ENCODE measurements around the gene MAP7D1.
"Not testable (repeated sequence)": the region's sequence is repeated elsewhere in the genome, so short reads cannot be mapped to it uniquely, and the experiment has no call there.

The MAP7D1 gene

DNA sequence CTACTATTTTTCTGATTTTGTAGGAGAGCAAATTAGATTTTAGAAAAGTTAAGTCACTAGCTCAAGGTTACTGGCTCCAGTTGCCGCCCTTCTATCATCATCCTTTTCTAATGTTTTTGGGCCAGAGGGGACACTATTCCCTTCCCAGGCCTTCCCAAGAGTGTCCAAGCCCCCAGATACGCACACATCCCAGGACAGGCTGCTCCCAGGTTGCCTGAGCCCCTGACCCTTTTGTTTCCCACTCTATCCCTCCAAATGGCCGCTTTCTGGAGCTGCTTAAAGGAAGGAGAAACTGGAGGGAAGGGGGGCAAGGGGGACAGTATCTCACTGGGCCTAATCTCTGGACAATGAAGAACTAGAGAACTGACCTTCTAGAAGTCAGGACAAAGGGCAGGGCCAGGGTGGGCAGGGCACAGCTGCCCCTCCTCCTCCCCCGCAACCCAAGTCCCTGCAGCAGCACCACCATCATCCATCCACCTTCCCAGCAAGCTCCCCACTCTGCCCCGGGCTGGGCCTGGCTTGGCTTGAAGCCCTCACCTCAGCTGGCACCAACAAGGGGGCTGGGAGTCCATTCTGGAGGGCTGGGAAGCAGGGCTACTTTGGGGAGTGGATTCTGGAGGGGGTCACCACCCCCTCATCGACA is 1.1 kb upstream of the MAP7D1 start:
- no peak for DNase-seq

DNA sequence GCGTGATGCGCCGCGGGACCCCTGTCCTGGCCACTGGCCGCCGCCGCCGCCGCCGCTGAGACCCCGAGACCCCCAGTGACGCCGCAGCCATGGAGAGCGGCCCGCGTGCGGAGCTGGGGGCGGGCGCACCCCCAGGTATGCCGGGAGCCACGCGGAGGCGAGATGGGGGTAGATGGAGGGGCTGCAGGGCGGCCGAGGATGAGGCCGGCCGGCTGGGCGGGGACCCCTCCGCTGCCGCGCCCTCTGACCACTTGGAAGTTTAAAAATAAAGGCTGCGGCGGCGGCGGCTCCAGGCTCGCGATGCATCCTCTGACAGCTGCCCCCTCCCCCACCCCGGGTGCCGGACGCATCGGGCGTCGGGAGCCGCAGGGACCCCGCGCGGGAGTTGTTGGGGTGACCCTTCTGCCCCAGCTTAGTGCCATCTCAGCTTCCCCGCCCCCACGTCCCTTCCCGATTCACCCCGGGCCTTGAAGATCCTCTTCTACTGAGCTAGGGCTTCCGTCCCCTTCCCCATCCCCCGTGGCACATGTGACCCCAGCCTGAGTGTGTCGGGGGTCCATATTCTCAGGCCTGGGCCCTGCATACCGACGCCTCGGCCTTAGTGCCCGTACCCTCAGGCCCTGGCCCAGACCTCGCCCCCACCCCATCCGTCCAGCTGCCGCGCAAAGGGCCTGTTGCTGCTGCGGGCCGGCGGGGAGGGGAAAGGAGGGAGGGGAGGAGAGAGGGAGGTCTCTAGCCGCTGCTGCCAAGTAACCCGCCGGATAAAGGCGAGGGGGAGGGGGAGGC is 562 bp downstream of the MAP7D1 start:
- DNase-seq, result peak; percentile 22

DNA sequence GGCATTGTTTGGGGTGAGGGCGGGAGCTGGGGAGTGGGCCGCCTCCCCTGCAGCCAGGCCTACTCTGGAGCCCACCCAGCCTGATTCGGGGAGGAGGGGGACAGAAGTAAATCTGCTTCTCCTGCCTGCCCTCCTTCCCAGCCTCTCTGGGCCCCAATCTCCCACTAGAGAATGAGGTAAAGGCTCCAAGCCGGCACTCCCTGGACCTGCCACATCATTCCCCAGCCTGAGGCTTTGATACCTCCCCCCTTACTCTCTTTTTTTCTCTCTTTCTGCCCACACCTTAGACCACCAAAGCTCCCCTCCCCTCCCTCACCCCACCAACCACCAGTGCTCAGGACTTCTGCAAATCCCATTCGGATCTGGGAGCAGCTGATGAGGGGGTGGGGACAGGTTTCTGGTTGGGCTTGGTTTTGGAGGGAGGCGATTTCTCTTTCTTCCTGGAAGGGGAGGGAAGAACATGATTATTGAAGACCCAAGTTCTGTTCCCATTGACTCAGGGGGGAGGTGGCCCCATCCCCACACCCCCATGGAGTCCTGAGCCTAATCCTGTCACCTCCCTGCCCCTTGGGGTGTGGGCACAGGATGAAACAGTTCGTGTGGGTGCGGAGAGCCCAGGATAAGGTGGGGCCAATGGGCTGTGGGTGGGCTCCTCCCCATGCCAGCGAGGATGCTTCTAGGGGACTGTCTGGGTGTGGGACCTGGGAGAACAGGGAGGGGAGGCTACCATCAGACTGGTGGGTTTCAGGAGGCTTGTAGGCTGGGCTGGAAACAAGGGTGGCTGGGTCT is 1.3 kb downstream of the MAP7D1 start:
- no peak for DNase-seq

DNA sequence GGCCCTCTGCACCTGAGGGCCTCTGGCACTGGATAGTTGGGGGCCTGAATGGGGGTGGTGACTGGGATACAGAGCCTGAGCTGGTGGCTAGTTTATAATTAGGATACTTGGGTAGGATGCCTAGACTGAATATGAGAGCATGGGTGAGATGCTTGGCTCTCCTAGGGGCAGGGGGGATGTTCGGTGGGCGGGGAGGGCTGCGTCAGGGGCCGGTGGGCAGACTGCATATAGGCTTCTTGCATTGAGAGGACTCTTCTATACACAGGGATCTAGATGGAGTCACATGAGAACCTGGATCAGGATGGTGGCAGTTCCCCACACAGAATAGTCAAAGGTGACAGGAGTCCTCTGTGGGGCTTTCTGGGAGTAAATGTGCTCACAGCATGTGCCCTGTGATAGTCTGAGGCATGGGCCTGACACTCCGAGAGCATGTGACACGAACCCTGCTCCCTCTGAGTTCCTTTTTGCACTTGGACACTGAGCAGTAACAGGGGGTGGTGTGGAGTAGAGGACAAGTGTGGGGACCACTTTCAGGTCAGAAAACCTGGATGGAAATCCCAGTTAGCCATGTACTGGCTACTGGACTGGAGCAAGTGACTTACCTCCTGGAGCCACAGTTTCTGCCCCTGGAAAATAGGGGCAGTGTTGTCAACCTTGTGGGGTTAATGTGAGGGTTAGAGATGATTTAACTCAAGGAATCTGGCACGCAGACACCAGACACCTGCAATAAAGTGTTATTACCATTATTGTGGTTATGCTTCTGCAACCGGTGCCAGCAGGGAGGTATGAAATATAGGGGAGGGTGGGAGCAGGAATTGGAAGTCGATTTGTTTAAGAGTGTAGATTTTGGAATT is 2.2 kb downstream of the MAP7D1 start:
- peak; percentile 32 for DNase-seq

DNA sequence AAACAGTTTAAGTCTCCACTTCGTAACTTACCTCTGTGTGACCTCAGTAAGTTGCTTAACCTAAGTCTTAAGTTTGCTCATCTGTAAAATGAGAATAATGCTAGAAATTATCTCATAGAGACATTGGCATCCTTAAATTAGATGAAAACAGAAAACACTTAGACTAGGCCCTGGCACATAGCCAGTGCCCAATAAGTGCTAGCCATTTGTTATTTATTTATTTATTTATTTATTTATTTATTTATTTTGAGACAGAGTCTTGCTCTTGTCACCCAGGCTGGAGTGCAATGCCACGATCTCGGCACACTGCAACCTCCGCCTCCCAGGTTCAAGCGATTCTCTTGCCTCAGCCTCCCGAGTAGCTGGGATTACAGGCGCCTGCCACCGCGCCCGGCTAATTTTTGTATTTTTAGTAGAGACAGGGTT is 2.9 kb downstream of the MAP7D1 start:
- DNase-seq, result not testable (repeated sequence)

DNA sequence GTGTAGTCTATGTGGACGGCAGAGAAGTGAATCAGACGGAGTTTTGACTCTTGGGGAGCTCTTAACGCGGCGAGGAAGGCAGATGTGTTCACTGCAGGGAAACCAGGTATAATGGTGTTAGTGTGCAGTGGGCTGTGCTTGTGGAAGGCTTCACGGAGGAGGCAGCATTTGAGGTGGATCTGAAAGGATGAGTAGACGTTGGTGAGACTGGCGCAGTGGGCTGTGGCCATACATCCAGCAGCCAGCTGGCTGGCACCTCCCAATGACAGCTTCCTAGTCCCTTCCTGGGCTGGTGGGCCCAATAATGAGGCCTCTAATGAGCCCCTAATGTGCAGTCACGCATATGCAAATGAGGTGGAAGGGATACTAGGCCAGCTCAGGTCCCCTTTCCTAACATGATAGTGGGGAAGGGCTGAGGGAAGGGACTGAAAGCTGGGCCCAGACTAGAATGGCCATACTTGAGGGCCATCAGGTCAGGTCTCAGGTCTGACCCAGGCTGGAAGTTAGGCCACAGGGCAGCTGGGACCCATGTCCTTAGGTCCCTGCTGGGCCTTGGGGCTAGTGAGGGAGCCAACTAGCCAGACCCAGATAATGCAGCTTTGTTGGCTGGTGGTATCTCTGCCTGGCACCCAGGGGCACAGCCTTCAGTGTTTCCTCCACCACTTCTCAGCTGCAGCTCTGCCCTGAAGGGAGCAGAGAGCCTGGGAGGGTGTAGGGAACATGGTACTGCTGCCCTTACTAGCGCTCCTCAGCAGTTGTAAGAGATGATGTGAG is 3.8 kb downstream of the MAP7D1 start:
- DNase-seq, result no peak

DNA sequence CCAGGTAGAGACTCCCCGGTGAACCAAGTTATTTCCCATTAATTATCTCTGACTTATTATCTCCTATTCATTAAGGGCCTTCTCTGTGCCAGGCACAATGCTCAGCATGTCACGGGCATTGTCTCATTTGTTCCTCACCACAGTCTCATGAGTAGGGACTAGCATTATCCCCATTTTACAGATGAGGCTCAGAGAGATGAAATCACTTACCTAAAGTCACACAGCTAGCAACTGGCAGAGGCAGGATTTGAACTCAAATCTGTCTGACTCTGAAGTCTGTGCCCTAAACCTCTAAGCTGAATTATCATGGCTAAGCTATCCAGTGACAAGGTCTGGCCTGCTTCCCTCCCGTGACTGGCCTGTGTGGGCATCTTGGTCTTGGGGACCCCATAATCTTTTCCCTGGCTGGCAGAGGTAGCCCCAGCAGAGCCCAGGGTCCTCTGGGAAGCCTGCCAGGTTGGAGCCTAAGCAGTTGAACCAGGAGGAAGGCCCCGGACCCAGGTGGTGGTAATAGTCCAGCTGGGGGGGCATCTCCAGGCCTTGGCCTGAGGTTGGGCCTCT is 4.5 kb downstream of the MAP7D1 start:
- no peak for DNase-seq

DNA sequence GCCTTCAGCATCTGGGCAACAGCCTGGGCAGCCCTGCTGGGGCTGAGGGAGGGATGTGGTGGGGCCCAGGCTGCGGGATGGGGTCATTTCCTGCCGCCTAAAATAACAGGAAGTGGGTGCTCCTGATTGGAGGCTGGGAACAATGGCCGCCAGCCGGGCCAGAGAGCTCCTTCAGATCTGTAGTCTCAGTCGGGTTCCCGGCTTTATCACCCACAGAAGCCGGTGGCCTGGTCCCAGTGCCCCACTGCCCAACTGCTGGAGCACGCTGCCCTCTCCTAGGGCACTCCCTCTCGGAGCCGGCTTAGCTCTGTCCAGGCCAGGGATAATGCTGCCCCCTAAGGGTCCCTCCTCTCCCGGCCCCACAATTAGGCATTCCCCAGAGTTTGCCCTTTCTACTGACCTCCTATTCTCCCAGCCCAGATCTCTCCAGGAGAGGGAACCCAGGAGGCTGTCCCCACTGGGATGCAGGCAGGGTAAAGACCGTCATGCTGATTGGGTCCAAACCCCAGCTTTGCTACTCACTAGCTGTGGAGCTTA is 5.1 kb downstream of the MAP7D1 start:
- DNase-seq, result peak; percentile 74

DNA sequence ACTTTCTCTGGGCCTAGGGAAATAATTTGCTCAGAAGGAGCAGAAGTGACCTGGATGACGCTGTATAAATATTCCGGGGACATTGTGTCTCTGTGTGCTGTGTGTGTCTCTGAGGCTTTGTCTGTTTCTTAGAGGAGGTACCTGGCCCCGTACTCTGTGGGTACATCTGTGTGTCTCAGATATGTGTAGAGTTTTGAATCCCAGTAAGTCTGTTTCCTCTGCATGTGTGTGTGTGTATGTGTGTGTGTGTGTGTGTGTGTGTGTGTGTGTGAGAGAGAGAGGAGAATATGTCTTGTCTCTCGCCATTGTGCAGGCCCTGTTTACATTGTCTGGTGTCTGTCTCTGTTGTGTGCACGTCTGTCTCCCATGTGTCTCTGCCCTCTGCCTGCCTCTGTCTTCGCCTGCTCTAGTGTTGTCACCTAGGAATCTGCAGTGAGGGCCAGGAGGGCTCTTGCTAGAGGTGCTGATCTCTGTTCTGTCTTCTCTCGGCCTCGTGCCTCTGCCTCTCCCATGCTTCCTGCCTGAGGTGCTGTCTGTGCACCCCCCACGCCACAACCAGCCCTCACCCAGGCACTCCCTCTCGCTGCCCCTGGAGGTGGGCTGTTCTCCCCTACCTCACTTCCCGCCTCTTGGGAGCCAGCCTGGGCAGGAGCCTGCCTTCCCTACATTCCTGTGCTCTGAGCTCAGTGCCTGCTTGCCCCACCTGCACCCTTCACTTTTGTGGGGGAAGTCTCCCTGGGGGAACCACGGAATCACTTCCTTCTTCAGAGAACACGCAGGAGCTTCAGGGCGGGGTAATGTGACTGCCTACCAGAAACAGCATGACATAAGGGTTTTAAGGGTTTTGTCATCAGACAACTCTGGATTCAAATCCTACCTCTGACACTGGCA is 5.9 kb downstream of the MAP7D1 start:
- peak; percentile 87 for DNase-seq

DNA sequence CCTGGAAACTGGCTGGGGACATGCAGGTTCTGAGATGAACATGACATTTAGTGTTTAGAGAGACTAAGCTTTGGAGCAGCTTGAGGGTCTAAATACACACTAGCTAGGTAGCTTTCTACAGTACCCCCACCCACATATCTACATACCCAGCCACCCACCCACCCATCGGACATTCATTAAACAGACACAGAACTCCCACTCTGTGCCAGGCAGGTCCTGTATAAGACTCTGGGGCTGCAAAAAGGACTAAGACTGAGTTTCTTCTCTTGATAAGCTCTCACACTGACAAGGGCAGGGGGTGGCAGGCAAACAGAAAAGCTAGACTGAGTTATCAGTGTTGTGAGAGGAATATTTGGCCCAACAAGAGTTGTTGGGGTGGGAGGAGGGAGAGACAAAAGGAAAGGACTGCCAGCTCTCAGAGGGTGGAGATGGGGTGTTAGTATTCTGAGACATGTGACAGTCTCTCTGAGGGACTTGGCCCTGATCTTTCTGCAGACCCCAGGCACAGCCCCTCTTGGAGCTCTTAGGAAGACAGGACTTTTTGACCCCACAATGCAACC is 6.8 kb downstream of the MAP7D1 start:
- no peak for DNase-seq

DNA sequence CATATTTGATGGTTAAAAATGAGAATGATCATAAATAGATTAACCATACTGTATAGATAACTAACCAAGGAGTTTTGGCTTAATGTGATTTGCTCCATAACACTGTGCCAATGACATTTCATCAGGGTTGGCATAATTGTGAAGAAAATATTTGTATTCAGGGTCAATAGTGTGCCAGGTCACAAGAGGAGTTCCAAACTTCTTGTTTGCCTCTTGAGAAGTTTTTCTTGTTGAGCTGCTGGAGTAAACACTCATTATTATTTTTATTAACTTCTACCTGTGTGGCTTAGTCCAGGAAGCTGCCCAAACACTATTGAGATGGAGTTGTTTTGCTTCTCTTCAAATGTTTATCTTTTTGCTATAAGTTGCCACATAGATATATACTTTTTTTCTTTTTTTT is 7.5 kb downstream of the MAP7D1 start:
- DNase-seq, result no peak

DNA sequence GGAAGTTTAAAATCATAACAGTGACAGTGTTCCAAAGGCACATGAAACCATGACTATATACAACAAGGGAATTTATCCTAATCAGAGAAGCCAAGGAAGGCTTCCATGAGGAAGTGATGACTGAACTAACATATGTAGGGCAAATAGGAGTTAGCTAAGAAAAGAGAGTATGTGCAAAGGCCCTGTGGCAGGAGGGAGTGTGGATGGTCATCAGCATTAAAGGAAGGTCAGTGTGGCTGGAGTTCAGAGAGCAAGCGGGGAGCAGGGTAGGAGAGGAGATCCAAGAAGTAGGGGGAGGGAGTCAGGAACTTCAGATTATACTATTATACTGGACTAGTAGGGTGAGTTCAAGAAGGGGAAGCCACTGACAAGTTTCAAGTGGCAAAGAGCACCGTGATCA is 8.4 kb downstream of the MAP7D1 start:
- DNase-seq, result peak; percentile 56

DNA sequence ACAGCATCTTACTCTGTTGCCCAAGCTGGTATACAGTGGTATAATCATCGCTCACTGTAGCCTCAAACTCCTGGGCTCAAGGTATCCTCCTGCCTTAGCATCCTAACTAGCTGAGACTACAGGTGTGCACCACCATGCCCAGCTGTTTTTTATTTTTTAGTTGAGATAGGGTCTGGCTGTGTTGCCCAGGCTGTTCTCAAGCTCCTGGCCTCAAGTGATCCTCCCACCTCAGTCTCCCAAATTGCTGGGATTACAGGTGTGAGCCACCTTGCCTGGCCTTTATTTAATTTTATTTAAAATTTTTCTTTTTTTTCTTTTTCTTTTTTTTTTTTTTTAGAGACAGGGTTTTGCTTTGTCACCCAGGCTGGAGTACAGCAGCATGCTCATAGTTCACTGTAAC is 9.2 kb downstream of the MAP7D1 start:
- DNase-seq, result no peak

DNA sequence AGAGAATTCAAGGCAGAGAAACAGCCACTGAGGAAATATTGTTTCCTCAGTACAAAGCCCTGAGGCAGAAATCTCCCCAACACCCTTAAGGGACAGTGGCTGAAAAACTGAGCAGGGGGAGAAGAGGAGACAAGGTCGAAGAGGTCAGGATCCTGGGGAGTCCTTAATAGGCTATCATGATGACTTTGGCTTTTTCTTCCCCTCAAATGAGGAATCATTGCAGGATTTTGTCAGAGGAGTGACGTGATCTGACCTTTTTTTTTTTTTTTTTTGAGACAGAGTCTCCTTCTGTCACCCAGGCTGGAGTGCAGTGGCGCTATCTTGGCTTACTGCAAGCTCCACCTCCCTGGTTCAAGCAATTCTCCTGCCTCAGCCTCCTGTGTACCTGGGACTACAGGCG is 10.2 kb downstream of the MAP7D1 start:
- peak; percentile 79 for DNase-seq

DNA sequence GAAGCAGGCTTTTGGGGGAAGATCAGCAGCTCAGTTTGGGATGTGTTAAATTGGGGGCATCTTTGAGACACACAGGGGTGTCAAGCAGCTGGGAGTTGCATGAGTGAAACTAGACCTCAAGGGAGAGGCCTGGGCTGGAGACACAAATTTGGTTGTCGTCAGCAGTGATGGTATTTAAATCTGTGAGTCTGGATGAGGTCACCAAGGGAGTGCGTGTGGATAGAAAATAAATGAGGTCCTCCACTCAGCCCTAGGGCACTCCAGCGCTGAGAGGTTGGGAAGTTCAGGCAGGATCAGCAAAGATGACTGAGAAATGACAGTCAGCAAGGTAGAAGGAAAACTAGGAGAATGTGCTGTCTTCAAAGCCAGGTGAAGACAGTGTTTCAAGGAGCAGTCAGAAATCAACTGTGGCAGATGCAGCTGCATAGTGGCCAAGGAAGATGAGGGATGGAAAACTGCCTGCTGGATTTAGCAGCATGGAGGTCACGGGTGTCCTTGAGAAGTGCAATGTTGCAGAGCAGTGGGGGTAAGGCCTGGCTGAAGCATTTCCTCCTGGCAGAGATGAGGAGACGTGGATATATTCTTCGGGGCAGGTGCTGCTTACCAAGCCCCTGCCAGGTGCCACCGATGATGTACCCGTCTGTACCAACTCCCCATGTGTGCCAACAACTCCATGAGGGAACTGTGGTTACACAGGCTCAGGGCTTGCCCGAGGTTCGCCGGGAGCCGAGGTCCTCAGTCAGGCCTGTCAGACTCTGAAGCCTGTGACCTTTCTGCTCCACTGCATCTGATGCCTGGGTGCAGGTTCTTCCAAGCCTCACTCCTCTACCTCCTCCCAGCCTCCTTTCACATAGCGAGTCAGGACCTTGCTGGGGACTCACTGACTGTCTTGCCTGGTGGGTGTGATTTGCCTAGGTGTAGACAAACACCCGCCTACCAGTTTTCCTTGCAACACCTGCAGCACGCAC is 11.3 kb downstream of the MAP7D1 start:
- DNase-seq, result no peak

DNA sequence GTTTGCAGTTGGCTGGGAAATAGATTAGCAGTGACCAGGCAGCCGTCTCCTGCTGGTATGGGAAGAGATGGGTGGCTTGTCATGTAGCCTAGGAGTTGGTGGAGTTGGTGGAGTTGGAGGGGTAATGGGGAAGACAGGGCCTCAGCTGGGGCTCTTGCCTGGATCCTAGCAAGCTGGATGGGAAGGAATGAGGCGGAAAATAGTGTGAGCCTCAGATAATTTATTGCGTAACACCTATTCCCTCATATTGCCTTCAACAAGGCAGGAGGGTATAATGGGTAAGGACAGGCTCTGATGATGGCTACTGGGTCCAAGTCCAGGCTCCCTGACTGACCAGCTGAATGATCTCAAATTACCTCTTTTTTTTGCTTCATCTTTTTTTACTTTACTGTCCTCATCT is 12.6 kb downstream of the MAP7D1 start:
- no peak for DNase-seq

DNA sequence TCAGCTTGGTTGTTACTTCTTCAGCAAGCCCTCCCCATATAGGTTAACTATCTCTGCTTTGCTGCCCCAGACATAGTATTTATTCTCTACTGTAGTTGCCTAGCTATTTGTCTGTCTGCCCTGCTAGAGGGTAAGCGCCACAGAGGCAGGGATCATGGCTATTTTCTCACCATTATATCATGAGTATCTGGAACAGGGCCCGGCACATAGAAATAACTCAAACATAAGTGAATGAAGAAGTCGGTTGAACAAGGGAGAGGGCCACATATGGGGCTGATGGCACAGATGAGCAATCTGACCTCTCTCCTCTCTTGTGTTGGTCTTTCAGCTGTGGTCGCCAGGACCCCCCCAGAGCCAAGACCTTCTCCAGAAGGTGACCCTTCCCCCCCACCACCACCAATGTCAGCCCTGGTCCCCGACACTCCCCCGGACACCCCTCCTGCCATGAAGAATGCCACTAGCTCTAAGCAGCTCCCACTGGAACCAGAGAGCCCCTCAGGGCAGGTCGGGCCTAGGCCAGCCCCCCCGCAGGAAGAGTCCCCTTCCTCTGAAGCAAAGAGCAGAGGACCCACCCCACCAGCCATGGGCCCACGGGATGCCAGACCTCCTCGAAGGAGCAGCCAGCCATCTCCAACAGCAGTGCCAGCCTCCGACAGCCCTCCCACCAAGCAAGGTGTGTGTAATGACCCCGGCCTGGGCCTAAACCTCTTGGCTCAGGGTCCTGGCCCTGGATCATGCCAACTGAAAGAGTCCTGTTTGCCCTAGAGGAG is 14.9 kb downstream of the MAP7D1 start:
- DNase-seq, result no peak
